DND-41 (cell line): ENCODE data around the gene OTX1.

Experiments
- ATAC-seq: fragments of 200-7000 bp; cut with Tn5 transposase; 3 replicates; pipeline ENCODE4 v1.9.1; 2021; ENCODE audit warnings: low read depth; ENCODE audit not compliant: insufficient read depth
- DNase-seq: peaks from one replicate; pipeline ENCODE4 v3.0.0-alpha.2; 2020
- H2AFZ ChIP-seq: 2 replicates; pipeline ENCODE4 v1.6.0; 2012; ENCODE audit warnings: low read depth, low read length
- H3K27ac ChIP-seq: 2 replicates; pipeline ENCODE4 v1.5.1; 2012; ENCODE audit warnings: low read length, inconsistent platforms
- H3K27me3 ChIP-seq: fragments of 200-600 bp; sonication (generic); 2 replicates; pipeline ENCODE4 v1.6.0; 2012; ENCODE audit warnings: low read length, mild to moderate bottlenecking, inconsistent platforms; ENCODE audit not compliant: insufficient read depth, poor library complexity
- H3K36me3 ChIP-seq: 2 replicates; pipeline ENCODE4 v1.5.1; 2012; ENCODE audit warnings: low read length, inconsistent platforms; ENCODE audit not compliant: insufficient read depth
- H3K4me1 ChIP-seq: 2 replicates; pipeline ENCODE4 v1.5.1; 2012; ENCODE audit warnings: mild to moderate bottlenecking, low read length; ENCODE audit not compliant: insufficient read depth
- H3K4me2 ChIP-seq: 2 replicates; pipeline ENCODE4 v1.6.0; 2012; ENCODE audit warnings: mild to moderate bottlenecking, moderate library complexity, low read length, inconsistent platforms; ENCODE audit not compliant: insufficient read depth
- H3K4me3 ChIP-seq, 2 experiments: fragments of 200-600 bp in 1 of 2; shearing (Covaris generic) in 1 of 2; 2 replicates each; pipeline ENCODE4 v1.5.1; 2012 to 2016; ENCODE audit warnings: inconsistent platforms in 2 of 2, low read length in 2 of 2, mild to moderate bottlenecking in 2 of 2, low read depth in 1 of 2, moderate library complexity in 1 of 2
- H3K79me2 ChIP-seq: 2 replicates; pipeline ENCODE4 v1.6.0; 2012; ENCODE audit warnings: low read length, inconsistent platforms; ENCODE audit not compliant: insufficient read depth
- H3K9ac ChIP-seq: 2 replicates; pipeline ENCODE4 v1.6.0; 2012; ENCODE audit warnings: low read depth, mild to moderate bottlenecking, inconsistent platforms, low read length, moderate library complexity
- H3K9me3 ChIP-seq: 2 replicates; pipeline ENCODE4 v1.5.1; 2012; ENCODE audit warnings: low read length, moderate library complexity, mild to moderate bottlenecking, inconsistent platforms; ENCODE audit not compliant: insufficient read depth, severe bottlenecking
- H4K20me1 ChIP-seq: 2 replicates; pipeline ENCODE4 v1.6.0; 2012; ENCODE audit warnings: low read length; ENCODE audit not compliant: insufficient read depth
- EZH2 ChIP-seq: IDR thresholded peaks from 3 replicates; pipeline ENCODE4 v1.6.1; 2012; ENCODE audit warnings: borderline replicate concordance, low read depth, mild to moderate bottlenecking, moderate library complexity, low read length, inconsistent platforms; ENCODE audit not compliant: severe bottlenecking
- TF ChIP-seq, protein P1 (sequence below): IDR thresholded peaks from 2 replicates; pipeline ENCODE4 v1.5.1; 2012; ENCODE audit warnings: borderline replicate concordance, low read length, moderate library complexity, mild to moderate bottlenecking; ENCODE audit not compliant: poor library complexity, severe bottlenecking; ENCODE audit errors: extremely low read depth

Gene OTX1

DNA sequence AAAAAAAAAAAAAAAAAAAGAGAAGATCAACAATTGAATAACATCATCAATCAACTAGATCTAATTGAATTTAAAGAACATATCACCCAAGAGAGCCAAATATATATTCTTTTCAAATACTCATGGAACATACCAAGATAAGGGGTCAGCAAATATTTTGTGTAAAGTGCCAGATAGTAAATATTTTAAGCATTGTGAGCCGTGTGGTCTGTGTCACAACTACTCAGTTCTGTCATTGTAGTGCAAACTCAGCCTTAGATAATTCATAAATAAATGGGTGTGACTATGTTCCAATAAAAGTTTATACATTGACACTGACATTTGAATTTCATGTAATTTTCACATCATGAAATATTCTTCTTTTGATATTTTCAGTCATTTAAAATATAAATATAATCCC lies 45.9 kb downstream of the OTX1 start:
- no peak overlapping the region for H2AFZ ChIP-seq
- no peak for DNase-seq
- H3K4me2 ChIP-seq = no peak overlapping the region
- no peak overlapping the region for H3K9ac ChIP-seq
- no peak overlapping the region for H3K4me3 ChIP-seq
- no peaks in the 10 kb centered on the region for H3K9me3 ChIP-seq
- no peak overlapping the region for H3K27ac ChIP-seq
- ATAC-seq = no peak
- H4K20me1 ChIP-seq = no peaks in the 10 kb centered on the region
- TF ChIP-seq, protein P1, sequence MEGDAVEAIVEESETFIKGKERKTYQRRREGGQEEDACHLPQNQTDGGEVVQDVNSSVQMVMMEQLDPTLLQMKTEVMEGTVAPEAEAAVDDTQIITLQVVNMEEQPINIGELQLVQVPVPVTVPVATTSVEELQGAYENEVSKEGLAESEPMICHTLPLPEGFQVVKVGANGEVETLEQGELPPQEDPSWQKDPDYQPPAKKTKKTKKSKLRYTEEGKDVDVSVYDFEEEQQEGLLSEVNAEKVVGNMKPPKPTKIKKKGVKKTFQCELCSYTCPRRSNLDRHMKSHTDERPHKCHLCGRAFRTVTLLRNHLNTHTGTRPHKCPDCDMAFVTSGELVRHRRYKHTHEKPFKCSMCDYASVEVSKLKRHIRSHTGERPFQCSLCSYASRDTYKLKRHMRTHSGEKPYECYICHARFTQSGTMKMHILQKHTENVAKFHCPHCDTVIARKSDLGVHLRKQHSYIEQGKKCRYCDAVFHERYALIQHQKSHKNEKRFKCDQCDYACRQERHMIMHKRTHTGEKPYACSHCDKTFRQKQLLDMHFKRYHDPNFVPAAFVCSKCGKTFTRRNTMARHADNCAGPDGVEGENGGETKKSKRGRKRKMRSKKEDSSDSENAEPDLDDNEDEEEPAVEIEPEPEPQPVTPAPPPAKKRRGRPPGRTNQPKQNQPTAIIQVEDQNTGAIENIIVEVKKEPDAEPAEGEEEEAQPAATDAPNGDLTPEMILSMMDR = no peak
- TF ChIP-seq EZH2 = no peak
- H3K4me1 ChIP-seq = no peaks in the 10 kb centered on the region
- H3K36me3 ChIP-seq = no peaks in the 10 kb centered on the region
- no peaks in the 10 kb centered on the region for H3K79me2 ChIP-seq
- H3K27me3 ChIP-seq = no peaks in the 10 kb centered on the region

DNA sequence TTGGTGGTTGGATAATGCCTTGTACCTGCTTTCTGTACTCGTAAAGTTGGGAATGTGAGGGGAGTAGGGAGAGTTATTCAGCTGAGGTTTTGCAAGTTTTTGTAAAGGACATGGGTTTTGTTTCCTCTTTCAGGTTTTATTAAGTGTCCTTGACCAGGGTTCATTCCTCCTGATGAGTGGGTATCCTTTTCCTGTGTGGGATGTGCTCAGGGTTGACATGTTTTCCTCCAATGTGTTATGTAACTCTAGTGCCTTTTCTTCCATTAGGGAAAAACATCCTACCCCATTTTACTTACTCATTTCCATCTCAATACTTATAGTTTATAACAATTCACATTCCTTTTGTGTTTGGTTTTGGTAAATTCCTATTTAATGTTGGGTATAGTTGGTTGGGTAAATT lies 48.4 kb downstream of the OTX1 start:
- Histone ChIP-seq H3K27me3 (no peaks in the 10 kb centered on the region), H3K36me3 (no peaks in the 10 kb centered on the region), H3K4me2 (no peak overlapping the region), H3K79me2 (no peaks in the 10 kb centered on the region), H3K4me3 (no peak overlapping the region), H4K20me1 (no peaks in the 10 kb centered on the region), H3K9ac (no peak overlapping the region), H3K4me1 (no peaks in the 10 kb centered on the region), H3K9me3 (no peaks in the 10 kb centered on the region), H2AFZ (no peak overlapping the region), H3K27ac (no peak overlapping the region)
- ATAC-seq = no peak
- no peak for DNase-seq
- no peak for TF ChIP-seq EZH2
- TF ChIP-seq, protein P1 = no peak

DNA sequence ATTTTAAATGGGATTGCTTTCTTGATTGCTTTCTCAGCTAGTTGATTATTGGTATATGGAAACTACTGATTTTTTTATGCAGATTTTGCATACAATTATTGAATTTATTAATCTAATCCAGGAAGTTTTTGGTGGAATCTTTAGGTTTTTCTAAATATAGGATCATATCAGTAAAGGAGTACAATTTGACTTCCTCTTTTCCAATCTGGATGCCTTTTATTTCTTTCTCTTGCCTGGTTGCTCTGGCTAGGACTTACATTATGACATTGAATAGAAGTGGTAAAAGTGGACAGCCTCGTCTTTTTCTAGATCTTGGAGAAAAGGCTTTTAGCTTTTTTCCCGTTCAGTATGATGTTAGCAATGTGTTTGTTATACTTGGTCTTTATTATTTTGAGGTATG lies 51.3 kb downstream of the OTX1 start:
- no peak for ATAC-seq
- Histone ChIP-seq H3K4me2 (no peak overlapping the region), H3K27me3 (no peaks in the 10 kb centered on the region), H3K9ac (no peak overlapping the region), H3K4me3 (no peak overlapping the region), H3K27ac (no peak overlapping the region), H3K36me3 (no peaks in the 10 kb centered on the region), H4K20me1 (no peaks in the 10 kb centered on the region), H3K9me3 (peaks cover 17% of the 10 kb centered on the region), H2AFZ (no peak overlapping the region), H3K79me2 (no peaks in the 10 kb centered on the region), H3K4me1 (no peaks in the 10 kb centered on the region)
- DNase-seq = no peak
- TF ChIP-seq EZH2 = no peak
- TF ChIP-seq, protein P1 = no peak

DNA sequence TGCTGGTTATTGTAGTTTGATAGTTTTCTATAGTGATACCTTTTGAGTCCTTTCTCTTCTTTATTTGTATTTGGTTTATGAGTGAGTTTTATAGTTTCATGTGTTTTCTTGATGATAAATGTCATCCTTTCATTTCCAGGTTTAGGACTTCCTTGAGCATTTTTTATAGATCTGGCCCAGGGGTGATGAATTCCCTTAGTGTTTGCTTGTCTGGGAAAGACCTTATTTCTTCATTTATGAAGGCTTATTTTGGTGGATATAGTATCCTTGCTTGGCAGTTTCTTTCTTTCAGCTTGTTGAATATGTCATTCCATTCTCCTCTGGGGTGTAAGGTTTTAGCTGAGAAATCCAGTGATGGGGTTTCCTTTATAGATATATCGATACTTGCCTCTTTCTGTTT lies 53.9 kb downstream of the OTX1 start:
- TF ChIP-seq EZH2 = no peak
- TF ChIP-seq, protein P1 = no peak
- Histone ChIP-seq H3K4me1 (no peaks in the 10 kb centered on the region), H4K20me1 (no peaks in the 10 kb centered on the region), H3K9me3 (peaks cover 17% of the 10 kb centered on the region), H3K27ac (no peak overlapping the region), H3K4me2 (no peak overlapping the region), H3K9ac (no peak overlapping the region), H3K27me3 (no peaks in the 10 kb centered on the region), H2AFZ (no peak overlapping the region), H3K4me3 (no peak overlapping the region), H3K36me3 (no peaks in the 10 kb centered on the region), H3K79me2 (no peaks in the 10 kb centered on the region)
- ATAC-seq = no peak
- no peak for DNase-seq
